HFFc6 (cell line): ENCODE measurements around the gene MGAT1. TPM values are rescaled to one million over a fixed set of nuclear protein-coding genes. Genes with fewer than 3 reads are reported as not detected.

Source experiments
- DNase-seq: peaks from one replicate; pipeline ENCODE4 v3.0.0-alpha.2; 2018
- H3K27ac Mint-ChIP-seq: 2 replicates; pipeline ENCODE4 v1.8.0; 2020; ENCODE audit warnings: mild to moderate bottlenecking, mixed read lengths
- H3K27me3 Mint-ChIP-seq: 2 replicates; pipeline ENCODE4 v1.8.0; 2021; ENCODE audit warnings: mild to moderate bottlenecking, moderate library complexity, mixed read lengths; ENCODE audit not compliant: insufficient read depth
- H3K36me3 Mint-ChIP-seq: 2 replicates; pipeline ENCODE4 v1.8.0; 2021; ENCODE audit warnings: low read depth, mixed read lengths
- H3K4me1 Mint-ChIP-seq: 2 replicates; pipeline ENCODE4 v1.8.0; 2020; ENCODE audit warnings: low read depth, mixed read lengths
- H3K4me3 Mint-ChIP-seq: 2 replicates; pipeline ENCODE4 v1.8.0; 2020; ENCODE audit warnings: mild to moderate bottlenecking, moderate library complexity, mixed read lengths
- H3K9me3 Mint-ChIP-seq: 2 replicates; pipeline ENCODE4 v1.8.0; 2020; ENCODE audit warnings: mild to moderate bottlenecking, mixed read lengths
- CTCF ChIP-seq: fragments of 200-600 bp; sonication (generic); IDR thresholded peaks from 2 replicates; pipeline ENCODE4 v1.5.0; 2021; ENCODE audit warnings: antibody characterized with exemption, mild to moderate bottlenecking
- total RNA-seq, 6 experiments: library from RNA; stranded (reverse); fragmentation: NEBNext Ultra II Directional; extraction: Animal tissue kit (Norgen Biotek cat#: 25700); gene quantifications; 2 replicates in 1 of 6; 3 replicates in 5 of 6; pipeline ENCODE4 v1.2.3, GENCODE V29; 2021

MGAT1 gene
- total RNA-seq, 6 experiments from 2014 or later, result 188 to 220 (median 206) TPM

- 0 out of 2 replicates have a peak, but pooled peaks have one; percentile 19 for TF ChIP-seq CTCF
- Mint-ChIP-seq H3K27me3 (no peaks in the 10 kb centered on the region; the same call in 1 of the 2 replicates), H3K4me1 (peaks cover 74% of the 10 kb centered on the region), H3K4me3 (peak overlapping the region; percentile 67), H3K9me3 (no peaks in the 10 kb centered on the region), H3K27ac (no peak overlapping the region; the same call in 1 of the 2 replicates), H3K36me3 (peaks cover 25% of the 10 kb centered on the region)
- DNase-seq, result no peak
Observed at GRCh38 chr5:180803181-180804128, 849 bp upstream of the MGAT1 start.

- H3K4me3 Mint-ChIP-seq, result peak overlapping the region; percentile 100
- peaks cover 74% of the 10 kb centered on the region for H3K4me1 Mint-ChIP-seq
- H3K27me3 Mint-ChIP-seq, result no peaks in the 10 kb centered on the region
- no peaks in the 10 kb centered on the region for H3K9me3 Mint-ChIP-seq
- no peak for TF ChIP-seq CTCF
- H3K27ac Mint-ChIP-seq, result peak overlapping the region; percentile 96
- peaks cover 36% of the 10 kb centered on the region for H3K36me3 Mint-ChIP-seq
- DNase-seq, result no peak
Observed at GRCh38 chr5:180801596-180802324, 846 bp downstream of the MGAT1 start.

- peak overlapping the region; percentile 96 for H3K27ac Mint-ChIP-seq
- H3K36me3 Mint-ChIP-seq, result peaks cover 48% of the 10 kb centered on the region
- no peaks in the 10 kb centered on the region for H3K9me3 Mint-ChIP-seq
- H3K4me1 Mint-ChIP-seq, result peaks cover 74% of the 10 kb centered on the region
- peak; percentile 73 for TF ChIP-seq CTCF
- H3K4me3 Mint-ChIP-seq, result peak overlapping the region; percentile 100
- peak; percentile 90 for DNase-seq
- H3K27me3 Mint-ChIP-seq, result no peaks in the 10 kb centered on the region
Observed at GRCh38 chr5:180799902-180800801, 2.5 kb downstream of the MGAT1 start.

GRCh38 chr5:180799194-180799593, 3.4 kb downstream of the MGAT1 start:
- Mint-ChIP-seq H3K27me3 (no peaks in the 10 kb centered on the region), H3K4me3 (peak overlapping the region; percentile 100), H3K27ac (peak overlapping the region; percentile 96), H3K36me3 (peaks cover 49% of the 10 kb centered on the region), H3K9me3 (no peaks in the 10 kb centered on the region), H3K4me1 (peaks cover 73% of the 10 kb centered on the region)
- DNase-seq, result no peak
- peak; percentile 65 for TF ChIP-seq CTCF

GRCh38 chr5:180798193-180798592, 4.4 kb downstream of the MGAT1 start:
- peaks cover 73% of the 10 kb centered on the region for H3K4me1 Mint-ChIP-seq
- no peak for TF ChIP-seq CTCF
- peak overlapping the region; percentile 100 for H3K4me3 Mint-ChIP-seq
- H3K9me3 Mint-ChIP-seq, result no peaks in the 10 kb centered on the region
- peak overlapping the region; percentile 96 for H3K27ac Mint-ChIP-seq
- no peak for DNase-seq
- H3K36me3 Mint-ChIP-seq, result peaks cover 49% of the 10 kb centered on the region
- H3K27me3 Mint-ChIP-seq, result no peaks in the 10 kb centered on the region
